ENCODE results near the gene ITIH2.

The ITIH2 gene

DNA sequence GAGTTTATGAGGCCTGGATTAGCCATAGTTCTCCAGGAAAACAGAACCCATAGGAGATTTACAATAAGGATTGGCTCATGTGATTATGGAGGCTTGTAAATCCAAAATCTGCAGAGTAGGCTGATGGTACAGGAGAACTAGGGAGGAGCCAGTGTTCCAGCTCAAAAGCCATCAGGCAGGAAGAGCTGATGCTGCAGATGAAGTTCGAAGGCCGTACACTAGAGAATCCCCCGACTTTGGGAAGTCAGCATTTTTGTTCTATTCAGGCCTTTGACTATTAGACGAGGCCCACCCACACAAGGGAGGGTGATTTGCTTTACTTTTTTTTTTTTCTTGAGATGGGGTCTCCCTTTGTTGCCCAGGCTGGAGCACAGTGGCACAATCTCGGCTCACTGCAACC lies 47.1 kb downstream of the ITIH2 start:
- Histone ChIP-seq H3K27me3 (ENCODE audit: insufficient read depth, insufficient read length) (no peaks in the 10 kb centered on the region), H3K36me3 (ENCODE audit: insufficient read depth, insufficient read length, low read length) (peaks cover 32% of the 10 kb centered on the region), H3K9me3 (ENCODE audit: insufficient read depth, low read length) (no peaks in the 10 kb centered on the region), H3K9ac (ENCODE audit: insufficient read length, low read depth) (no peak overlapping the region), H3K4me3 (ENCODE audit: insufficient read length, low read depth) (no peak overlapping the region), H3K4me1 (ENCODE audit: insufficient read depth, insufficient read length) (no peaks in the 10 kb centered on the region)
- TF ChIP-seq YY1 (IDR thresholded peaks at IDR 0.05; ENCODE audit: insufficient read depth, insufficient read length): no peak
- no peak for DNase-seq (ENCODE audit: low read depth, low spot score)

DNA sequence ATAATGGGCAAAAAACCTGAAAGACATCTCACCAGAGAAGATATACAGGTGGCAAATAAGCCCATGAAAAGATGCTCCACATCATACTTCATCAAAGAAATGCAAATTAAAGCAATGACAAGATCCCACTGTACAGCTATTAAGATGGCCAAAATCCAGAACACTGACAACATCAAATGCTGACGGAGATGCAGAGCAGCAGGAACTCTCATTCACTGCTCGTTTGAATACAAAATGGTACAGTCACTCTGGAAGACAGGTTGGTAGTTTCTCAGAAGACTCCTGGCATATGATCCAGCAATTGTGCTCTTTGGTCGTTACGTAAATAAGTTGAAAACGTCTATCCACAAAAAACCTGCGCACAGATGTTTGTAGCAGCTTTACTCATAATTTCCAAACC lies 49.1 kb downstream of the ITIH2 start:
- Histone ChIP-seq H3K9ac (ENCODE audit: insufficient read length, low read depth) (no peak overlapping the region), H3K9me3 (ENCODE audit: insufficient read depth, low read length) (no peaks in the 10 kb centered on the region), H3K36me3 (ENCODE audit: insufficient read depth, insufficient read length, low read length) (peaks cover 42% of the 10 kb centered on the region), H3K4me1 (ENCODE audit: insufficient read depth, insufficient read length) (no peaks in the 10 kb centered on the region), H3K27me3 (ENCODE audit: insufficient read depth, insufficient read length) (no peaks in the 10 kb centered on the region), H3K4me3 (ENCODE audit: insufficient read length, low read depth) (no peak overlapping the region)
- DNase-seq (ENCODE audit: low read depth, low spot score): no peak
- TF ChIP-seq SUZ12 (IDR thresholded peaks at IDR 0.05; ENCODE audit: extremely low read depth, insufficient read depth, insufficient read length) (no peak), YY1 (IDR thresholded peaks at IDR 0.05; ENCODE audit: insufficient read depth, insufficient read length) (no peak), ZNF274 (IDR thresholded peaks at IDR 0.05; ENCODE audit: low read depth, low read length) (no peak)

DNA sequence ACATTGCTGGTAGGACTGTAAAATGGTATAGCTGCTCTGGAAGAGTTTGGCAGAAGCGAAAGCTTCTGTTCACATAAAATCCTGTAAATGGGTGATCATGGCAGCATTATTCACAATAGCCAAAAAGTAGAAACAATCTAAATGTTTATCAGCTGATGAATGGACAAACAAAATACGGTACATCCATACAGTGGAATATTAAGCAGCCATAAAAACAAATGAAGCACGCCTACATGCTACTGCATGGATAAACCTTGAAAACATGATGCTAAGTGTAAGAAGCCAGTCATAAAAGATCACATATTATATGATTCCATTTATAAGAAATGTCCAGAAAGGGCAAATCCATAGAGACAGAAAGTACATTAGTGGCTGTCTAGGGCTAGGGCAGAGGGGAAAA lies 52.0 kb downstream of the ITIH2 start:
- Histone ChIP-seq H3K27me3 (ENCODE audit: insufficient read depth, insufficient read length) (no peaks in the 10 kb centered on the region), H3K36me3 (ENCODE audit: insufficient read depth, insufficient read length, low read length) (peaks cover 59% of the 10 kb centered on the region), H3K9me3 (ENCODE audit: insufficient read depth, low read length) (no peaks in the 10 kb centered on the region), H3K4me1 (ENCODE audit: insufficient read depth, insufficient read length) (no peaks in the 10 kb centered on the region), H3K4me3 (ENCODE audit: insufficient read length, low read depth) (no peak overlapping the region), H3K9ac (ENCODE audit: insufficient read length, low read depth) (no peak overlapping the region)
- TF ChIP-seq ZNF274 (IDR thresholded peaks at IDR 0.05; ENCODE audit: low read depth, low read length) (no peak), SUZ12 (IDR thresholded peaks at IDR 0.05; ENCODE audit: extremely low read depth, insufficient read depth, insufficient read length) (no peak), YY1 (IDR thresholded peaks at IDR 0.05; ENCODE audit: insufficient read depth, insufficient read length) (no peak)
- DNase-seq (ENCODE audit: low read depth, low spot score): no peak

DNA sequence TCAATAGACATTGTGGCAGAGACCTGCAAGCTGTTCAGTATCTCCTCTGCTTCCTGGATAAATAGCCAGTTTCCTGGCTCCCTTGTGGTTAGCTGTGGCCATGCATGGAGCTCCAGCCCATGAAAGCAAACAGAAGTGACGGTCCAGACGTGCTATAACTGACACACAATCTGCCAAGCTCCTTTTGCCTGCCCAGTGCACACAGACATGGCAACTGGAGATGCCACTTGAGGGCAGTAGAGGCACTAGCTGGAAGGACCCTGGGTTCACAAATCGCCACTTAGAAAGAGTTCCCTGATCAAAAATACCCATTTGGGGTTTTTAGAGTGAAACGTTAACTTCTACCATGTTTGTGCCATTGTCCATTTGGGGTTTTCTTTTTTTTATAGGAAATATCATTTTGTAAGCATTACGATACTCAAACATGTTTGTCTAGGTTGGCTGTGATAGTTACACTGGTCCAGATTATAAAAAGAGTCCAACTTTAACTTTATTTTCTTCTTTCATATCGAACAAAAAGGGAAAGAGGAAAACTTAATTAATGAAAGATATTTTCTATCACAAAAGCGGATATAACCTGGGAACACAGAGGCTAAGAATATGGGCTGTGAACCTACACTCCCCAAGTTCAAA lies 53.4 kb downstream of the ITIH2 start:
- H3K4me3 ChIP-seq (ENCODE audit: insufficient read length, low read depth): no peak overlapping the region
- H3K36me3 ChIP-seq (ENCODE audit: insufficient read depth, insufficient read length, low read length): peaks cover 72% of the 10 kb centered on the region
- no peak overlapping the region for H3K9ac ChIP-seq (ENCODE audit: insufficient read length, low read depth)
- H3K9me3 ChIP-seq (ENCODE audit: insufficient read depth, low read length): no peaks in the 10 kb centered on the region
- TF ChIP-seq YY1 (IDR thresholded peaks at IDR 0.05; ENCODE audit: insufficient read depth, insufficient read length) (no peak), ZNF274 (IDR thresholded peaks at IDR 0.05; ENCODE audit: low read depth, low read length) (no peak), SUZ12 (IDR thresholded peaks at IDR 0.05; ENCODE audit: extremely low read depth, insufficient read depth, insufficient read length) (no peak)
- no peaks in the 10 kb centered on the region for H3K4me1 ChIP-seq (ENCODE audit: insufficient read depth, insufficient read length)
- no peaks in the 10 kb centered on the region for H3K27me3 ChIP-seq (ENCODE audit: insufficient read depth, insufficient read length)
- no peak for DNase-seq (ENCODE audit: low read depth, low spot score)

DNA sequence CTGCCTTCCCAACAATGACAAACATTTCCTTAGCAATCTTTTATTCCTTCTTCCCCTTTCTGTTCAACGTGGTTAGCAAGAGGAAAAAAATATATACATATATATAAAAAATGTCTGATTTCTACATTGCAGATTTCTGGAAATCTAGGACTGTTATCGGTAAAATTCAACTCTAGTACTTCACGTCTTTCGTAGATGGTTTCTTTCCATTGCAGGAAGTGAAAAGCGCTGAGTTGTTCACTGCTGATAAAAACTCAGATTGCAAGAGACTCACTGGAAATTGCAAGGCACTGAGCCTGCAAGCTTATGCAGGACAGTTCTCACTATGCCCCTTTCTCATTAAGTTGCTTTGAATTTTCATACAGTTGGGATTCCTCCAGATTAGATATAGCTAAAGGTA lies 60.8 kb downstream of the ITIH2 start:
- TF ChIP-seq YY1 (IDR thresholded peaks at IDR 0.05; ENCODE audit: insufficient read depth, insufficient read length) (no peak), ZNF274 (IDR thresholded peaks at IDR 0.05; ENCODE audit: low read depth, low read length) (no peak), SUZ12 (IDR thresholded peaks at IDR 0.05; ENCODE audit: extremely low read depth, insufficient read depth, insufficient read length) (no peak)
- Histone ChIP-seq H3K9ac (ENCODE audit: insufficient read length, low read depth) (no peak overlapping the region), H3K36me3 (ENCODE audit: insufficient read depth, insufficient read length, low read length) (peaks cover 71% of the 10 kb centered on the region), H3K4me3 (ENCODE audit: insufficient read length, low read depth) (no peak overlapping the region), H3K4me1 (ENCODE audit: insufficient read depth, insufficient read length) (no peaks in the 10 kb centered on the region), H3K27me3 (ENCODE audit: insufficient read depth, insufficient read length) (no peaks in the 10 kb centered on the region), H3K9me3 (ENCODE audit: insufficient read depth, low read length) (no peaks in the 10 kb centered on the region)
- DNase-seq (ENCODE audit: low read depth, low spot score): no peak

DNA sequence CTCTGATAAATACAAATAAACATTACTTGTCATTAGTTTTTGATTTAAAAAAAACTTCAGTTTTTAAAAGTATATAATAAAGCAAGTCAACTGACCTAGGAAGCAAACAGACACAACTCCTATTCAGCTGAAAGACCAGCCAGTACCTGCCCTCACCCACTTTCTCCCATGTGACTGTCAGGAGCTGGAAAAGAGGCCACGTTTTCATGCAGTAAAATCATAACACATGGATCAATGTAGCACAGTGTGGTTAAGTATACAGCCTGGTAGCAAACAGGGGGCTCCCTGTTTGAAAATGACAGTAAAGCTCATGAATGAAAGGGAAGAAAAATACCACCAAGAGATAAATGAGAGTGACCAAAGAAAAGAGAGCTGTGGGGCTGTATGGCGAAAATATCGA lies 63.1 kb downstream of the ITIH2 start:
- DNase-seq (ENCODE audit: low read depth, low spot score): no peak
- TF ChIP-seq YY1 (IDR thresholded peaks at IDR 0.05; ENCODE audit: insufficient read depth, insufficient read length): no peak
- TF ChIP-seq ZNF274 (IDR thresholded peaks at IDR 0.05; ENCODE audit: low read depth, low read length): no peak
- no peak for TF ChIP-seq SUZ12 (IDR thresholded peaks at IDR 0.05; ENCODE audit: extremely low read depth, insufficient read depth, insufficient read length)

DNA sequence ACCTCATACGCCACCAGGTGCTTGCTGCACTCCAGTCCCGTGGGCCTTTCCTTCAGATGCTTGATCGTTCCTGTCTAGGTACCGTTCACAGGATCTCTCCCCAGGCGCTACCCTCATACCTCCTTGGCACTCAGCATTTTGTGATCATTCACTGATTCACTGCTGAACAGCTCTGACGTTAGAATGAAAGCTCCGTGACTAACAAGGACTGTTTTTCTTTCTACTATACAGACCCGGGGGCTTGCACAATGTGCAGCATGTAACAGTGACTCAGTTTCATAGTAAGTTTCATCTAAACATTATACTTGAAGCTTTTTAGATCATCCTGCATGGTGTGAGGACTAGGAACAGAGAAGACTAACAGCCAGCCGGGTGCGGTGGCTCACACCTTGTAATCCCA lies 64.1 kb downstream of the ITIH2 start:
- Histone ChIP-seq H3K9me3 (ENCODE audit: insufficient read depth, low read length) (no peaks in the 10 kb centered on the region), H3K27me3 (ENCODE audit: insufficient read depth, insufficient read length) (no peaks in the 10 kb centered on the region), H3K4me3 (ENCODE audit: insufficient read length, low read depth) (no peak overlapping the region), H3K36me3 (ENCODE audit: insufficient read depth, insufficient read length, low read length) (peaks cover 64% of the 10 kb centered on the region), H3K4me1 (ENCODE audit: insufficient read depth, insufficient read length) (no peaks in the 10 kb centered on the region), H3K9ac (ENCODE audit: insufficient read length, low read depth) (no peak overlapping the region)
- DNase-seq (ENCODE audit: low read depth, low spot score): no peak
- TF ChIP-seq SUZ12 (IDR thresholded peaks at IDR 0.05; ENCODE audit: extremely low read depth, insufficient read depth, insufficient read length) (no peak), ZNF274 (IDR thresholded peaks at IDR 0.05; ENCODE audit: low read depth, low read length) (no peak), YY1 (IDR thresholded peaks at IDR 0.05; ENCODE audit: insufficient read depth, insufficient read length) (no peak)

More for the DNA sequence above, 63.1 kb downstream of the ITIH2 start:
- Histone ChIP-seq H3K9ac (ENCODE audit: insufficient read length, low read depth) (no peak overlapping the region), H3K4me3 (ENCODE audit: insufficient read length, low read depth) (no peak overlapping the region), H3K36me3 (ENCODE audit: insufficient read depth, insufficient read length, low read length) (peaks cover 64% of the 10 kb centered on the region), H3K4me1 (ENCODE audit: insufficient read depth, insufficient read length) (no peaks in the 10 kb centered on the region), H3K27me3 (ENCODE audit: insufficient read depth, insufficient read length) (no peaks in the 10 kb centered on the region), H3K9me3 (ENCODE audit: insufficient read depth, low read length) (no peaks in the 10 kb centered on the region)

Data from NT2/D1 (cell line).